Pancreas (tissue), 10 donors: ENCODE data around the gene XPO4. TPM values are rescaled to one million over a fixed set of nuclear protein-coding genes. Genes with fewer than 3 reads are reported as not detected.
"Not testable (repeated sequence)": the region's sequence is repeated elsewhere in the genome, so short reads cannot be mapped to it uniquely, and the experiment has no call there.

Experiments used
- ATAC-seq, 4 donors: fragments of 200-7000 bp; cut with Tn5 transposase; one replicate each; pipeline versions ENCODE4 v1.8.0 to v1.9.1; 2020; ENCODE audit warnings: mild to moderate bottlenecking in 4 of 4, moderate library complexity in 4 of 4
- DNase-seq, 6 donors: peaks; one replicate each; pipeline ENCODE4 v3.0.0-alpha.2; 2020
- FAIRE-seq: peaks from 2 replicates; lab custom pipeline; 2012; peaks lifted over from hg19 to GRCh38; lab: Jason Lieb, UNC
- H3K27ac ChIP-seq, 4 donors: fragments of 200-600 bp; sonication (generic); 1 replicate in 3 of 4; 2 replicates in 1 of 4; pipeline versions ENCODE4 v1.5.0 to v1.8.0; 2020
- H3K27me3 ChIP-seq, 4 donors: fragments of 200-600 bp; one replicate each; pipeline ENCODE4 v1.8.0; 2021
- H3K36me3 ChIP-seq, 3 donors: fragments of 200-600 bp; sonication (generic) in 1 of 3; one replicate each; pipeline versions ENCODE4 v1.5.0 to v1.8.0; 2020 to 2021
- H3K4me1 ChIP-seq, 3 donors: fragments of 200-600 bp; one replicate each; pipeline ENCODE4 v1.8.0; 2021
- H3K4me3 ChIP-seq, 4 donors: fragments of 200-600 bp; sonication (generic) in 2 of 4; one replicate each; pipeline versions ENCODE4 v1.5.0 to v1.8.0; 2020 to 2021
- H3K9me3 ChIP-seq, 4 donors: fragments of 200-600 bp; one replicate each; pipeline ENCODE4 v1.8.0; 2021
- CTCF ChIP-seq, 4 donors: fragments of 200-600 bp; sonication (generic) in 3 of 4; IDR thresholded peaks; one replicate each; pipeline versions ENCODE4 v1.5.0 to v1.8.0; 2021; ENCODE audit warnings: antibody characterized with exemption in 4 of 4
- whole genome bisulfite sequencing, 2 donors: extraction: QIAGEN DNeasy Blood & Tissue Kit; methylation state at CpG; one replicate each; pipeline ENCODE4 v1.1.7; 2013; 5-methylcytosine and 5-hydroxymethylcytosine counted together
- intact Hi-C, 3 donors: fragments of 100-400 bp; cut with DNase I; formaldehyde crosslinking; loops; one replicate each; pipeline versions ENCODE4 v1.11.1 to v1.14.2; 2022
- polyA plus RNA-seq, 2 donors: library from polyadenylated mRNA; stranded (reverse); fragments of 200-250 nt; gene quantifications; one replicate each; pipeline ENCODE4 v1.2.3, GENCODE V29; 2013
- total RNA-seq, 6 donors: library from RNA; stranded (reverse); fragmentation: NEBNext Ultra II Directional in 4 of 6; extraction: Animal tissue kit (Norgen Biotek cat#: 25700) in 4 of 6; gene quantifications; one replicate each; pipeline versions ENCODE4 v1.2.1 to v1.2.4, GENCODE V29; 2021 to 2023
- donor health status: healthy with polysubstance abuse.
- donor health status: DM: no; HTN: no; CAD: no; lungs with moderate emphysema.
- donor health status: DM: no; HTN: no; CAD: no.
- donor health status: control.
- donor health status: control.
- donor health status: Bipolar disorder and iron deficiency.
- donor health status: DM: yes; HTN: yes; CAD: no.
- donor health status: DM: no; HTN: no; CAD: no.
- donor health status: DM: no; HTN: no; CAD: no.
- donor health status: DM: yes; HTN: yes; CAD: no.

XPO4 gene
- total and polyA plus RNA-seq, 8 donors = 2.4 to 9.0 (median 5.3) TPM

- H3K4me1 ChIP-seq = peaks cover 0 to 16% (median 10%) of the 10 kb centered on the region in 3 donors
- FAIRE-seq = no peak
- H3K9me3 ChIP-seq = no peaks in the 10 kb centered on the region
- H3K27me3 ChIP-seq = no peaks in the 10 kb centered on the region
- 77 to 85% methylated on average over 2 of the region's 2 CpGs for WGBS, 2 donors
- DNase-seq = no peak
- no peak for TF ChIP-seq CTCF (IDR thresholded peaks at IDR 0.05)
- H3K4me3 ChIP-seq = no peak overlapping the region
- intact Hi-C loops = no loop called here
- peak in 3 of 4 donors; percentile 52 to 62 (median 54) for ATAC-seq
- no peaks in the 10 kb centered on the region for H3K36me3 ChIP-seq
- H3K27ac ChIP-seq = no peak overlapping the region
These were observed 33.0 kb downstream of the XPO4 start for GRCh38 chr13:20869540-20869939.

GRCh38 chr13:20867408-20867807 is 35.1 kb downstream of the XPO4 start:
- no peak for FAIRE-seq
- WGBS, 2 donors = 86 to 88% methylated on average over 3 of the region's 3 CpGs
- no peaks in the 10 kb centered on the region for H3K36me3 ChIP-seq
- intact Hi-C loops = no loop called here
- no peak overlapping the region for H3K27ac ChIP-seq
- no peak overlapping the region for H3K4me3 ChIP-seq
- no peaks in the 10 kb centered on the region for H3K9me3 ChIP-seq
- TF ChIP-seq CTCF (IDR thresholded peaks at IDR 0.05) = no peak
- no peak for DNase-seq
- peak in 2 of 4 donors; percentile 40 to 44 for ATAC-seq
- H3K27me3 ChIP-seq = no peaks in the 10 kb centered on the region
- H3K4me1 ChIP-seq = peaks cover 0 to 16% (median 10%) of the 10 kb centered on the region in 3 donors

GRCh38 chr13:20861666-20862065 is 40.9 kb downstream of the XPO4 start:
- ATAC-seq, FAIRE-seq, H3K36me3 ChIP-seq, intact Hi-C loops, H3K27me3 ChIP-seq, H3K27ac ChIP-seq, H3K4me1 ChIP-seq, DNase-seq, H3K4me3 ChIP-seq, H3K9me3 ChIP-seq: not testable (repeated sequence)
- 96 to 98% methylated on average over 6 of the region's 6 CpGs for WGBS, 2 donors

GRCh38 chr13:20860844-20861243 is 41.7 kb downstream of the XPO4 start:
- DNase-seq (no peak), FAIRE-seq (no peak), ATAC-seq (no peak)
- Histone ChIP-seq H3K27me3 (no peaks in the 10 kb centered on the region), H3K27ac (no peak overlapping the region), H3K4me3 (no peak overlapping the region), H3K36me3 (peaks cover 0 to 7% (median 0%) of the 10 kb centered on the region in 3 donors), H3K9me3 (no peaks in the 10 kb centered on the region), H3K4me1 (no peaks in the 10 kb centered on the region)
- no peak for TF ChIP-seq CTCF (IDR thresholded peaks at IDR 0.05)
- intact Hi-C loops = no loop called here

- Histone ChIP-seq H3K9me3 (no peaks in the 10 kb centered on the region), H3K4me1 (no peaks in the 10 kb centered on the region), H3K4me3 (no peak overlapping the region), H3K27me3 (no peaks in the 10 kb centered on the region), H3K27ac (no peak overlapping the region), H3K36me3 (peaks cover 0 to 2% (median 0%) of the 10 kb centered on the region in 3 donors)
- intact Hi-C loops = no loop called here
- FAIRE-seq (no peak), DNase-seq (no peak), ATAC-seq (no peak)
- TF ChIP-seq CTCF (IDR thresholded peaks at IDR 0.05) = no peak
- WGBS, 2 donors = 92 to 93% methylated on average over 5 of the region's 5 CpGs
These were observed 45.9 kb downstream of the XPO4 start for GRCh38 chr13:20856650-20857049.
